ENCODE measurements around the gene JAM3. TPM values are rescaled to one million over a fixed set of nuclear protein-coding genes. Genes with fewer than 3 reads are reported as not detected.
A peak's percentile ranks its signal among the peaks of the same experiment; 100 is the strongest.
"Not testable (repeated sequence)": the region's sequence is repeated elsewhere in the genome, so short reads cannot be mapped to it uniquely, and the experiment has no call there.

The JAM3 gene
- total RNA-seq, 2 donors from 2014 or later, result 5.1 to 10.7 TPM

DNA sequence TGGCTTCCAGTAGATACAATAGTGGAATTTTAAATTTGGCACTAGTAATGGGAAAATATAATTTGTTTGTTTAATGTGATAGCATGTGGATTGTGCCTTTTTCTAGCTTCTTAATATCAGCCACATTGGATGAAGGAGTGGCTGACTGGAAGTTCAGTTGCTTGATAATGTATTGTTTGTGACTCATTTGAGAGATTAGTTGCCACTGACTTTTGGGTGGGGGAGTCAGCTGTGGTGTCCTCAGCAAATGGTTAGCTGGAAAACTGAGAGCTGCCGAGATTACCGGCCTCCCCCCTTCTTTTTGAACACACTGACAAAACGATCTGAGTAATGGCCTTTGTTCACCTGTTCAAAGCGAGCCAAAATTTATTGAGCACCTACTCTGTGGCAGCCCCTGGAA, 5.5 kb downstream of the JAM3 start:
- ATAC-seq (no peak), DNase-seq (no peak)
- intact Hi-C loops (cut with DNase I, micrococcal nuclease), result no loop called here

DNA sequence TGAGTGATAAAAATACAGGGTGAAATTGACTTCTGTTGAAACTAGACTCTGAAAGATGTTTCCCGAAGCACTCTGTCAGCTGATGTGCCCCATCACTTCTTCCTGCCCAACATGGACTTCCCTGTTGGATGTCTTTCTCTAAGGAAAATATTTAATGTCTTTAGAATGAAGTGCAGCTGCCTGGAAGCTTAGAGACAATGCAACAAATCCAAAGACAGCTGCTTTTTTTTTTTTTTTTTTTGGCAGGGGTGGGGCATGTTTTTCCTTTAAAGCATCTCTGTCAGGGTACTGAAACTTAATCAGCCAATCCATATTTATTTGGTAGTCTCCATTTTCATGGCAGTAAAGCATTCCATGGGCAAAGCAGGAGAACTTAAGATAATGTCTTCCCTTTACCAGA, 5.9 kb downstream of the JAM3 start:
- intact Hi-C loops (cut with DNase I, micrococcal nuclease), result no loop called here
- ATAC-seq (no peak), DNase-seq (no peak)

DNA sequence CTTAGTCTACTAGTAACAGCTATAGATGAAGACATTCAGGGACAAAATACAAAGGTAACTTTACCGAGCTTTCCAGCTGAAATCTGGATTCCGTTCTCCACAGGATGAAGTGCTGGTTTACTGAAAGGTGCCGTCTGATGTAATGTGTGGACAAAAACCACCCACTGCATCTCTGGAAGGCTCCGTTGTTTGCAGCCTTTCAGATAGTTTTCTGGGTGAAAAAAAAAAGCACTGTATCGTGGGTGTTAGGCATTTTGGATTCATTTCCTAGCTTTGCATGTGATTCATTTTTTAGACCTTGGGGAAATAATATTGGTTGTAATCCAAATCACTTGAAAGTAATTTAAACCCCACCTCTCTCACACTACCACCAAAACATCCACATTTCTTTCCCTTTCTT, 10.4 kb downstream of the JAM3 start:
- intact Hi-C loops (cut with DNase I, micrococcal nuclease), result no loop called here
- no peak for DNase-seq
- no peak for ATAC-seq

DNA sequence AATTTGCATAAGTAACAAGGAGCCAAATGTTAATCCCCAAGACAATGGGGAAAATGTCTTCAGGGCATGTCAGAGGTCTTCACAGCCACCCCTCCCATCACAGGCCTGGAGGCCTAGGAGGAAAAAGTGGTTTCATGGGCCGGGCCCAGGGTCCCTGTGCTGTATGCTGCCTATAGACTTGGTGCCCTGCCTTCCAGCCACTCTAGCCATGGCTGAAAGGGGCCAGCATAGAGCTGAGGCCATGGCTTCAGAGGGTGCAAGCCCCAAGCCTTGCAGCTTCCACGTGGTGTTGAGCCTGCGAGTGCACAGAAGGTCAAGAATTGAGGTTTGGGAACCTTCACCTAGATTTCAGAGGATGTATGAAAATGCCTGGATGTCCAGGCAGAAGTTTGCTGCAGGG, 12.4 kb downstream of the JAM3 start:
- ATAC-seq; intact Hi-C loops (cut with DNase I, micrococcal nuclease); DNase-seq: not testable (repeated sequence)

DNA sequence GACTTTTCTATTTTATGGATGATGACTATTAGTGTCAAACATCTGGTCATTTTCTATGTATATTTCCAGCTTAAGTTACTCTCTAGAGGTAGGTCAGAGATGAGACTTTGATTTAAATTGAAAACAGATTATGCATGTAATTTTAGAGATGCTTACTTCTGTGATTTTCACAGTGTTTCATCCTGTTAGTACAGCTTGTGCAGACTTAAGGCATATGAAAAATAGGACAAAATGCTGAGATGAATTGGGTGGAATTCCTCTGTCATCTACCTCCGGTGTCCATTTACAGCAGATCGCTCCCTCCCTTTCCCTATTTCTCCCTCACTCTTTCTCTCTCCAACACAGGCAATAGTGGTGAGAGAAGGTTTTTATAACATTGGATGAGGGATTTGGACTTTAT, 14.1 kb downstream of the JAM3 start:
- no peak for DNase-seq
- ATAC-seq, result no peak
- intact Hi-C loops (cut with DNase I, micrococcal nuclease), result no loop called here

DNA sequence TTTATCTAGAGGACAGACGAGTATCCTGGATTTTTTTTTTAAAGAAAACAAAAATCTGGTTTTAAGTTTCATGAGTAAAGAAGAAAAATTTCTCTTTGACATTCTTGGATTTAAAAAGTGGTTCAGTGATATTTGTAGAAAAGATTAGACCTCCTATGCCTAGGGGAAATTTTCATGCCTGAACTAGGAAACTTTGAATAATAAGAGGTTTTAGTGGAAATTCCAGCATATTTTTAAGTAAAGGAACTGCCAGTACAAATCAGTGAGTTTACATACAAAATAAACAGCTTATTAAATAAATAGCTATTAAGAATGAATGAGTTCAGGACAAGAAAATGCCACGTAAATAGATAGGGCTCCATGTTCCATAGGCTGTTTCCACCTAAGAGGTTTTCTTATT, 17.5 kb downstream of the JAM3 start:
- intact Hi-C loops (cut with DNase I, micrococcal nuclease), result no loop called here
- DNase-seq, result no peak
- ATAC-seq, result no peak

DNA sequence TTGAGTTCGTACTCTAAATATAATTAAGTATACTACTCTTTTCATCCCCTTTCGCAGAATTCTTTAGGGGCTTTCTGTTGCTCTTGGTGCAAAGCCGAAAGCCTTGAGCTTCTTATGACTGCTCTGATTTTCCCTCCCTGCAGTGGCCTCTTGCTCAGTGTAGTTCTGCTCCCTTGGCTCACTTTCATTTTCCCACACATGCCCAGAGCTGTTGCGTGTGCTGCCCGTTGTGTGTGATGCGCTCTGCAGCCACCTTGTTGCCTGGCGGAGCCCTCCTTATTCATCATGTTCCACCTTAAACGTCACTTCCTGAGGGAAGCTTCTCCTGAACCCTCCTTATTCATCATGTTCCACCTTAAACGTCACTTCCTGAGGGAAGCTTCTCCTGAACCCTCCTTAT, 23.1 kb downstream of the JAM3 start:
- intact Hi-C loops (cut with DNase I, micrococcal nuclease); DNase-seq; ATAC-seq: not testable (repeated sequence)

DNA sequence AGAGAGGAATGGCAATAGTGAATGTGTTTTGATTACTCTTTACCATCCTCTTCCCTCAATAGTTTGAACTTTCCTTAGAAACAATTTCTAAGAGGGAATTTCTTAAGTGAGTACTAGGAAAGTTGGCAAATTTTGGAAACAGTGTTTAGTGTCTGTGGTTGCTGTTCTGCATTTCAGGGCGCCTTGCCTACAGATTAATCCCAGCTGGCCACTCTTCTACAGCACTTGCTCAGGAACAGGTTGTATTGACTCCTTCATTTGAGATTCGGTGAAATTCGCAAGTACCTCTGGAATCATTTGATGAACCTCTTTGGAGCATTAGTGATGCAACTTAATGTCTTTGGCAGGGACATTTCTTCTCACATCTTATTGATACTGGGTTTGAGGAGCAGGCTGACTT, 28.3 kb downstream of the JAM3 start:
- DNase-seq (no peak), ATAC-seq (no peak)
- intact Hi-C loops (cut with DNase I, micrococcal nuclease), result no loop called here

DNA sequence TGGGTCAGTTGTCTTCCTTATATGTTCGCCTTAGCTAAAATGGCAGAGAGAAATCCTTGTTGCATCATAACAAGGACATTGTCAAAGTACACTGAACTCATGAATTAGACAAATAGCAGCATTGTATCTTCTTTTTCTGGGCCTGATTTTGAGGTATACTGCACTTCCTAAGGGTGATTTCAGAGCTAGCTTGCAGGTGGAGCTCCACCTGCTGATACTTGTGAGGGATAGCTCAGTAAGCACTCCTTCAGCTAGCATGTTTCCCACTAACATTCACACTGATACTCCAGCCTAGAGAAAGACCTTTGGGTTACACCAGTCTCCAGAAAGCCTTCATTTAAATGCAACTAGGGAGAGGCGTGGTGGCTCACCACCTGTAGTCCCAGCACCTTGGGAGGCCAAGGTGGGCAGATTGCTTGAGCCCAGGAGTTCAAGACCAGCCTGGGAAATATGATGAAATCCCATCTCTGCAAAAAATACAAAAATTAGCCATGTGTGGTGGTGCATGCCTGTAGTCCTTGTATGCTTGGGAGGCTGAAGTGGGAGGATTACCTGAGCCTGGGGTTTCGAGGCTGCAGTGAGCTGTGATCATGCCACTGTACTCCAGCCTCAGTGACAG, 29.8 kb downstream of the JAM3 start:
- DNase-seq (no peak), ATAC-seq (peak; percentile 58)
- intact Hi-C loops (cut with DNase I, micrococcal nuclease), result no loop called here

DNA sequence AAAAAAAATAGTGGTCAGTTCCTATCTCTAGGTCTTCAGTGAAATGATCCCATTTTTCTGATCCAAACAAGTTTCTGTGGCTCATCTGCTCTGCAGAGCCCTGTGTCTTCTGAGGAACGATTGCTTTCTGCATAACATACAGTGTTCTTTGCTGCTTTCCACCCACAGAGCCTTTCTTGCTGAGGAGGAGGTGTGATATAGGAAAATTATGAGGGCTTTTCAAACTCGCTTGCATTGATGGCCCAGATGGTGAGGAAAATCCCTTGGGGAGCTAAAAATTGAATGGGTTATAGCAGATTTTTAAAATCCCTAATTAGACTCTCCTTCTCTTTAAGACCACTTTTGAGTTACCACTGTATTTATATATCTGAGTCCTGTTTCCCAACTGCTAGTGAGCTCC, 31.3 kb downstream of the JAM3 start:
- ATAC-seq (no peak), DNase-seq (no peak)
- intact Hi-C loops (cut with DNase I, micrococcal nuclease), result no loop called here

DNA sequence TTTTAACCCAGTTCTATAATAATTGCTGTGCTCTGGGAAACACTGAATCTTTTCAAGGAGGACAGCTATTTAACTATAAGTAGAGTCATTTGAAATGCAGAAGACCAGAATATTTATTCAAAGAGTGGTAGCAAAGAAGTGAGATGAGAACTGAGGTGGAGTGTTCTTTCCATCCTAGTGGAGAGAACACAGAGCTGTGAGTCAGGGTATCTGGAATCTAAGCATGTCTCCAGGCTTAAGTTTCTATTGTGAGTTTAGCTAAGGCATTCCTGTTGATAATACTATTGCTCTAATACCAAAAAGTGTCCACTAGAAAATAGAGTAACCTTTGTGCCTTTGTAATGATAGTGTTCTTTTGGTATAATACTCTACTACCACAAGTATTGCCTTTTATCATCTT, 32.4 kb downstream of the JAM3 start:
- DNase-seq (no peak), ATAC-seq (no peak)
- intact Hi-C loops (cut with DNase I, micrococcal nuclease), result no loop called here

DNA sequence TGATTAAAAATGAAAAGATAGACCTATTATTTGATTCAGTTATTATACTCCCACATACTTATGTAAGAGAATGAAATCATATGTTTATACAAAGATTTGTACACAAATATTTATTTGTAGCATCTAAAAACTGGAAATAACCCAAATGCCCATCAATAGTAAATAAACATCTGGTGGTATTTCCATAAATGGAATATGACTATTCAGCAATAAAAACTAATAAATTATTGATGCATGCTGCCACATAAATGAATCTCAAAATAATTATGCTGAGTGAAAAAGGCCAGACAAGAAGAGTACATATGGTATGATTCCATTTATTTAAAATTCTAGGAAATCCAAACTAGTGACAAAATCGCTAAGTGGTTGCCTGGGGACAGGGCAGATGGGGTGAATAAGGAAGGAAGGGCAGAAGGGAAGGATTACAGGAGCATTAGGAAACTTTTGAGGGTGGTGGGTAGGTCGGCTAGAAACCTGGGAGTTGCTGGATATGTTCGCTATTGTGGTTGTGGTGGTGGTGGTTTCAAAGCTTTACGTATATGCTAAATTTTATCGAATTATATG, 41.5 kb downstream of the JAM3 start:
- intact Hi-C loops (cut with DNase I, micrococcal nuclease), result no loop called here
- DNase-seq (no peak), ATAC-seq (no peak)

DNA sequence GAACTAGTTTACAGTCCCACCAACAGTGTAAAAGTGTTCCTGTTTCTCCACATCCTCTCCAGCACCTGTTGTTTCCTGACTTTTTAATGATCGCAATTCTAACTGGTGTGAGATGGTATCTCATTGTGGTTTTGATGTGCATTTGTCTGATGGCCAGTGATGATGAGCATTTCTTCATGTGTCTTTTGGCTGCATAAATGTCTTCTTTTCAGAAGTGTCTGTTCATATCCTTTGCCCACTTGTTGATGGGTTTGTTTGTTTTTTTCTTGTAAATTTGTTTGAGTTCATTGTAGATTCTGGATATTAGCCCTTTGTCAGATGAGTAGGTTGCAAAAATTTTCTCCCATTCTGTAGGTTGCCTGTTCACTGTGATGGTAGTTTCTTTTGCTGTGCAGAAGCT, 44.9 kb downstream of the JAM3 start:
- intact Hi-C loops (cut with DNase I, micrococcal nuclease); ATAC-seq; DNase-seq: not testable (repeated sequence)

DNA sequence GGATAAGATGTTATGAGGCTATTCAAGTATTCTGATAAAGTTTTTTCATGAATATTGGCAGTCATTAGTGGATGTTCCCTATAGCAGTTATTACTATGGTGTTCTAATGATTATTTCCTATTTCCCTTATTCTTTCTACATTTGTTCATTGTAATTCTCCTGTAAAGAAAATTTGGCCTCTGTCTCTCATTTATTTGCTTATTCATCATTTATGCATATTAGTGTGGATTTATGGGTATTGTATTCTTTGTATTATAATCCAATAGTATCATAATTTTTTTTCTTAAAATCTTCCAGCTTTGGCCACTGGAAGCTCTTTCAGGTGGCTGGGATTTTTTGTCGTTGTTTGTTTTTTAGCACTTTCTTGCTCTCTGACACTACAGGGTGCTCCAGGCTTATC, 47.3 kb downstream of the JAM3 start:
- DNase-seq (no peak), ATAC-seq (no peak)
- intact Hi-C loops (cut with DNase I, micrococcal nuclease), result no loop called here

DNA sequence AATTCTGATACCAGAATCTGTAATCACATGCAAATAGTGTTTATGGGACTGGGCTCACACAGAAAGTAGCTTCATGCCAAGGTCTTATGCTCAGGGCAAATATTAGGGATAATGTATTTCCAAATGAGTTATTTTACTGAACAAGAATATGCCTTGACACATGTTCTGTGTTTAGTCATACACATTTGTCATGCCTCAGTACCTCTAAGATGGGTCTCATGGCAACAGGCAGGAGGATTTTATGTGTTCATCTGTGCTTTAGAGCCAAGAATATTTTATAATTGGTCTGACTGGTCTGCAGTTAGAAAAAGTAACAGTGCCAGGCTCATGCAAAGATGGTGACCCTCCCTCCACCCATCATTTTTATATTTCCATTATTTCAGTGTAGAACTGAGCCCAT, 49.1 kb downstream of the JAM3 start:
- ATAC-seq, result no peak
- no peak for DNase-seq
- intact Hi-C loops (cut with DNase I, micrococcal nuclease), result no loop called here

DNA sequence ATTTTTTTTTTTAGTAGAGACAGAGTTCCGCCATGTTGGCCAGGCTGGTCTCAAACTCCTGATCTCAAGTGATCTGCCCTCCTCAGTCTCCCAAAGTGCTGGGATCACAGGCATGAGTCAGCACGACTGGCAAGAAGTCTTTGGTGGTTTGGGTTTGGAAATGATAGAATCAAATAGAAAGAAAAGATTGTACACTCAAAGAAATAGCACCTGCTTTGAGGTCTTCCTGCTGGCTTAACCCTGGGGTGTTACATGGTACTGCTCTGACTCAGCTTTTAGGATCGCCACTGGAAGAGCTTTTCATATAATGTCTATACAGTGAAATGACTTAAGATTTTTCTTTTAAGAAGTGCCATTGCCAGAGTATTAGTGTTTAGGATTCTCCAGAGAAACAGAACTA, 50.2 kb downstream of the JAM3 start:
- intact Hi-C loops (cut with DNase I, micrococcal nuclease), result no loop called here
- no peak for DNase-seq
- no peak for ATAC-seq

DNA sequence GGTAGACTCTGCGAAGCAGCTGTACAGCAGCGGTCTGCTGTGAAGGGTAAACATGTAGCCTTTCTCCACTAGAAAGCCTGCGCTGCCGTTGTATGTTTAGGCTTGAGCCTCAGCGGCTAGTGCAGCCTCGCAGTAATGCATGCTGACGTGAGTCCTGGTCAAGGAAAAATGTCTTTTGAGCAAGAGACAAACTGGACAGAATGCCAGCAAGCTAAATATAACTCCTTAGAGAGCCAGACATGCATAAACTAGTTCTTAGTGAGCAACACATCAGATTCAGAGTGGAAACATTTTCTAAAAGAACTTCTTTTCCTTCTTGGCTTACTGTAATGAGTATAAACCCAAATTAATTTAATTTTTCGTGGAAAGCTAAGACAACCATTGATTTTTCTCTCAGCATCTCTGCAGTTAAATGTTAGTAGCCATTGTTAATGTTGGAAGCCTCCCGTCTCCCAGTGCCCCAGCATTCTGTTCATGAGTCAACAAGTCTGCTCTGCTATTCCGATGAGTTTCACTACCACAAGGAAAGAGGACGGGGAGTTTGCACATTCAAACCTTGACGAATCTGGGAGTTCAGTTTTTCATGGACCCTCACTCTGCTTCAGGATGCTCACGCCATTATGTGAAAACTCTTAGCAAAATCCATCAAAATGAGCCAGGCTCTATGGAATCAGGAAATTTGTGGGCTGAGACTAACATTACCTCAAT, 51.4 kb downstream of the JAM3 start:
- DNase-seq (peak in 1 of 2 donors; percentile 61), ATAC-seq (peak; percentile 16)
- intact Hi-C loops (cut with DNase I, micrococcal nuclease), result no loop called here

DNA sequence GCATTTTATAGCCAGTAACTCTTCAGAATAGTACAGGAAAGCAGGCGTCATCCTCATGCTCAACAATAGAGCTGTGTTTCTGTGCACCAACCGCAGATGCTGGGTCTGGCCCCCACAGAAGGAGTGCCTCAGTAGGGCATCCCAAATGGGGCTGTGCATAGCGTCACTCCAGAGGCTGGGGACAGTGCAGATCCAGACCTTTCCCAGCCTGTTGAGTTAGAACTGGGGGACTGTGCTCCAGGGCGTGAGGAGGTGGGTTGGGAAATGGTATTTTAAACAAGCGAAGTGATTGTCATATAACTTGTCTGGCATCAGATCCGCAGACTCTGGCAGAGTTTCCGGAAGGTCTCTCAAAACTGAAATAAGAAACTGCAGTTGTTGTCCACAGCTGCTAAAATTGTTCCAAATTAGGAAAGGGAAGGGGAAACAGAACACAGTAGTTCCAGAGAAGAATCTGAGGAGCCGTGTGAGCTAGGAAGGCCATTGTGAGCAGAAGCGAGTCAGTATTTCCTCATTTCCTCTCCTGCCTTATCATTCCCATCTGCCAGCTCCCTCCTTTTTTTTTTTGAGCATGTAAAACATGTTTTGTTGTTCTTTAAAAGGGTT, 52.2 kb downstream of the JAM3 start:
- intact Hi-C loops (cut with DNase I, micrococcal nuclease), result no loop called here
- ATAC-seq (no peak), DNase-seq (no peak)

DNA sequence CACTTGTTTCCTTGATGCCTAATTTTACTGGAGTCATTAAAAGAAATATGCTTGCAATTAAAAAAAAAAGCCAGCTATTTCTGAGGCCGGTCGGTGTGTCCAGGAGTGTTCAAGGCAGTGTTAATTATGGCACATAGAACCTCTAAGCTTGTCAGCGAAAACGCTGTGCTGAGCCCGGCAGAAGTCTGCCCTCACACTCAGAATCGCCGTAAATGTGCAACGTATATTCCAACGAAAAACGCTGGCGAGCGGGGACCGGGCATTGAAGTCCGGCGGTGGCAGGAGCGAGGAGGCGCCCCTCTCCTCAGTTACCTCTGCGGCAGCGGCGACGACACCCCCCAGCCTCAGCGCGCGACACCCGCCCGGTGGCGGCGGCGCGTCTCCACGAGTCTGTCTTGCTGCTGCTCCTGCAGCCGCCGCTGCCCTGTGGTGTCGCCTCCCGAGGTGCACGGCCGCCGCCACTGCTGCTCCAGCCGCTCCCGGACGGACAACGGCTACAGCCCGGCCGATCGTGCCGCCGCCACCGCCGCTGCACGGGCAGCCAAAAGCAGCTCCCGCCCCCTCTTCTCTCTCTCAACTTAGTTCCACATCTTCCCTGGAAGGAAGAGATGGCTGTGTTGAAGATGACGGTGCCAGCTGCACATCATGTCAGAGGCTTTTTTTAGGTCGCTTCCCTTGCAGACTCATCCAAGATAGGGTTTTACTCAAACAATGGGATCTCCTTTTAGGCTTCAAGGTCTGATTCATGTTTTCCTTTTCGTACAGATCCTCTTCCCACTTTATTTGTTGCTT, 56.0 kb downstream of the JAM3 start:
- DNase-seq (peak in 1 of 2 donors; percentile 32), ATAC-seq (peak; percentile 48)
- intact Hi-C loops (cut with DNase I, micrococcal nuclease), result no loop called here
